KBM-7 (cell line): ENCODE results near the gene CACNA2D1.
"Not testable (repeated sequence)": the region's sequence is repeated elsewhere in the genome, so short reads cannot be mapped to it uniquely, and the experiment has no call there.

ENCODE experiments used
- DNase-seq: peaks from one replicate; pipeline ENCODE4 v3.0.0-alpha.2; 2015
- in situ Hi-C: fragments of 300-500 bp; cut with MboI; formaldehyde crosslinking; loops from 2 replicates; pipeline ENCODE4 v1.14.3; 2020; ENCODE audit warnings: low sequenced_read_pairs, low pct_unique_long_range_greater_than_20kb, mixed read lengths

CACNA2D1 gene

DNA sequence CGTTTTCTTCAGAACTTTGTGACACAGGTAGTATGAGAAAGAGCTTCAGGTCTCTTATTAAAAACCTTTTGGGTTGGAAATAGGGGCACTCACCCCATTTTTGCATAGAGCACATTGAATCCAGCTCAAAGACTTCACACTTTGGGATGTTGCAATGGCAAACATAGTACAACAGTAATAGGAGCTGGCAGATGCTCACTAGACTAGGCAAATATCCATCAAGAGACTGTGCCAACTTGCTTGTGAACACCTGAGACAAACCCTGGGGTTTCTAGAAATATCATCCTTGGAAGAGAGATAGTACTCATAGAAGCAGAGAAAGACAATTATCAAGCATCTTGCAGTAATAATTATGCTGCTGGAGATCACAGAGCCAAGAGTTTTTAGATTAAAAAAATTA lies 280.0 kb downstream of the CACNA2D1 start:
- no peak for DNase-seq
- in situ Hi-C loops: no loop called here

DNA sequence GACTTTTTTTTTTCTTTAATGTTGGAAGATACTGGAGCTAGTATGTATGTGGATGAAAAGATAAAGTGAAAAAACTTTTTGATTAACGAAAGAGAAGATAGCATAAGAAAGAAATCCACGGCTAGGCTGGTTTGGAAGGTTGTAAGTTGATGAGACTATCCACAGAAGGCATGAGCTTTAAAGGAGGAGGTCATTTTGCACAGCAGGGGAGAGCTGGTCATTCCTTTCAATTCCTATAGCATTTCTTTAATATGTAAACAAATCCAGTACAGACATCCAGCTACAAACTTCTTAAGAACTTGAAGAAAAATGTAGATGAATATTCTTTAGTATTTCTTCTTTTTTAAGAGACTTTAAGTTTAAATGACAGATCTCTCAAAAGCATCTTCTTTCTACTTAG lies 281.3 kb downstream of the CACNA2D1 start:
- in situ Hi-C loops: no loop called here
- DNase-seq: no peak

- no peak for DNase-seq
- in situ Hi-C loops: no loop called here
These were observed 285.2 kb downstream of the CACNA2D1 start for GRCh38 chr7:82158327-82158726.

DNA sequence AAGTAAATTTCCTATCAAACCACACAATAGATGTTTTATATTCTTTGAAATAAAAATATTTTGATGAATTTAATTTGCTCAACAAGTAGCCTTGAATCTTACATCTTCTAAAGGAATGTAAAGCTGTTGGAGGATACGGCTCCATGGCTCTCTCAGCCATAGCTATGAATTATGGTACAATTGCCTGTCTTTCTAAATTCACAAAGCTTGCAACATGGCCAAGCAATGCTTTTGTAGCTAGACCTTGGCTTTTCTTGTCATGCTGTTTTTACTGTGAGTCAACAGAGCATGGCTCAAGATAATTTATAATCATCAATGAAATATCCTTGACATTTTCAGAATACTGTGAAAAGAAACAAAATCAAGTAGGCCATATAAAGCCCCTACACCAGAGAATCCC lies 286.7 kb downstream of the CACNA2D1 start:
- DNase-seq: no peak
- in situ Hi-C loops: no loop called here

DNA sequence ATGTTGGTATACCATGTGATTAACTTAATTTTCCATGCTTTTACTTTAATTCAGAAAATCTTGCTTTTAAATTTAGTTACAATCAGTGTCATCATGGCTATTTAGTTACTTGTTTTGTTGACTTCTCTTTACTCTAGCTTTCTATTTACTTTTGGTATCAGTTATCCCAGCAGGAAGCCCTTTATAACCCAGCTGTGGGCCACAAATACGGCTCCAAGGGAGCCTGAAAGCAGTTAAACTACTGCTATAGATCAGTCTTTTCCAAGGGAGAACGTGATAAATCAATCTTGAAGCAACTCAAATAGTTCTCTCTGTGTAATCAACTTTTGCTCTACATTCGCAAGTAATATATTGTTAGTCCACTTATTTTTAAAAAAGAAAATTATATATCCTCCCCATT lies 287.4 kb downstream of the CACNA2D1 start:
- no peak for DNase-seq
- in situ Hi-C loops: no loop called here

DNA sequence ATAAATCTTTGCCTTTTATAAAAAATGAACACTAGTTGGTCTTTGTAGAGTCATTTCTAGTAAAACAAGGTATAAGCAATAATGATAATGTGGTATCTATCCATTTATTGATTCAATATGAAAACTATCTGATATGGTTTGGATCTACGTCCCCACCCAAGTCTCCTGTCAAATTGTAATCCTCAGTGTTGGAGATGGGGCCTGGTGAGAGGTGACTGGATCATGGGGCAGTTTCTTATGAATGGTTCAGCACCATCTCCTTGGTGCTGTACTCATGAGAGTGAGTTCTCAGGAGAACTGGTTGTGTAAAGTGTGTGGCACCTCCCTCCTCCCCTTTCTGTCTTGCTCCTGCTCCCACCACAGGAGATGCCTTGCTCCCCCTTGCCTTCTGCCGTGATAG lies 288.8 kb downstream of the CACNA2D1 start:
- in situ Hi-C loops: no loop called here
- DNase-seq: no peak

- in situ Hi-C loops: no loop called here
- no peak for DNase-seq
These were observed 289.8 kb downstream of the CACNA2D1 start for GRCh38 chr7:82153776-82154175.

DNA sequence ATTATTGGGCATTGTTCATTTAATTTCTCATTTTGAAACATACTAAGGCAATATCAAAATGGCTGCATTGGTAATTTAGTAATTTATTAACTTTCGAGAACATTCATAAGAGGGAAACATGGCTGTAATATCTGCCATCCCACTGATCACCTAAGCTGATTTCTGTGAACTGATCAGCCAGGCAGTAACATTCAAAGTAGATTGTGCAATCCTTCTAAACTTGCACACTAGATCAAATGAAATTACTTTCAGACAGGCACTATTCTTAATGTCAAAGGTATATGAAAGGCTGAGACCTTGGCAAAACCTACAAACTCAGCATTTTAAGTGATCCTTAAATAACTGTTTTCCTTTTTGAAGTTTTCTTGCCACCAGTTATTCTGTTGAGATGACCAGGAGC lies 290.7 kb downstream of the CACNA2D1 start:
- no peak for DNase-seq
- in situ Hi-C loops: no loop called here

DNA sequence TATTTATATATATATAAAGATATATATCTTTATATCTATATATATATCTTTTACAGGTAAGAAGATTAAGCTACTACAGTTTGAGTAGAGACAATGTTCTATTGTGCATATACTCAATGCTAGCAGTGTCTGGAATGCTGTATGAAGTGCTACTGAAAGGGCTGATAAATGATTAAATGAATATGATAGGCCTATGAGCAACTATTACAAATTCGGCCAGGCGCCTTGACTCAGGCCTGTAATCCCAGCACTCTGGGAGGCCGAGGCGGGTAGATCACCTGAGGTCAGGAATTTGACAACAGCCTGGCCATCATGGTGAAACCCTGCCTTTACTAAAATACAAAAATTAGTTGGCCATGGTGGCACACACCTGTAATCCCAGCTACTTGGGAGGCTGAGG lies 297.1 kb downstream of the CACNA2D1 start:
- no peak for DNase-seq
- in situ Hi-C loops: no loop called here

GRCh38 chr7:82142263-82142864 lies 301.2 kb downstream of the CACNA2D1 start:
- no peak for DNase-seq
- in situ Hi-C loops: no loop called here

GRCh38 chr7:82141427-82141826 lies 302.1 kb downstream of the CACNA2D1 start:
- in situ Hi-C loops: no loop called here

DNA sequence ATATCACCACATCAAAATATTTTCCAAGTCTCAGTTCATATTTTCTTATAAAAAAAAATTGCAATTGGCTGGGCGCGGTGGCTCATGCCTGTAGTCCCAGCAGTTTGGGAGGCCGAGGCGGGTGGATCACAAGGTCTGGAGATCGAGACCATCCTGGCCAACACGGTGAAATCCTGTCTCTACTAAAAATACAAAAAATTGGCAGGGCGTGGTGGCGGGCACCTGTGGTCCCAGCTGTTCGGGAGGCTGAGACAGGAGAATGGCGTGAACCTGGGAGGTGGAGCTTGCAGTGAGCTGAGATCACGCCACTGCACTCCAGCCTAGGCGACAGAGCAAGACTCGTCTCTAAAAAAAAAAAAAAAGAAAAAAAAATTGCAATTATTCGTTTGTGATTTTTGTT lies 303.0 kb downstream of the CACNA2D1 start:
- in situ Hi-C loops, DNase-seq: not testable (repeated sequence)

More at GRCh38 chr7:82141427-82141826, 302.1 kb downstream of the CACNA2D1 start:
- DNase-seq: no peak

GRCh38 chr7:82131215-82131614 lies 312.4 kb downstream of the CACNA2D1 start:
- DNase-seq: no peak

GRCh38 chr7:82129091-82129490 lies 314.5 kb downstream of the CACNA2D1 start:
- DNase-seq: no peak
- in situ Hi-C loops: no loop called here

More at GRCh38 chr7:82131215-82131614, 312.4 kb downstream of the CACNA2D1 start:
- in situ Hi-C loops: no loop called here

DNA sequence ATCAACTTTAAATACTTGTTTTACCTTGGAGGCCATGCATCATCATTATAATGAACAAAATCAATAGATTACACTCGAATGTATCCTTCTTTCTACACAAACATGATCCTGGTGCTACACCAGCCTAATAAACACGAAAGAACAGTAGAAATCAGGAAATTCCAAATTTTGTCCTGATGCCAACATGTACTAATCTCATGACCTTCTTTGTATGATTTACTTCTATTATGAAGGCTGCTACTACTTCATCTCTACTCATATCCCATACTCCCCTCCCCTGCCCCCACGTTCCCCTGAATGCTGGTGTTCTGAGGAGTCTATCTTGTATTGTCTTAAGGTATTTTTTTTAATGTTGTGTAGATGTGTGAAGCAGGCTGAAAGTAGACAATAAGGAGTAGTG lies 315.0 kb downstream of the CACNA2D1 start:
- in situ Hi-C loops: no loop called here
- no peak for DNase-seq

GRCh38 chr7:82126576-82126975 lies 317.0 kb downstream of the CACNA2D1 start:
- DNase-seq: no peak
- in situ Hi-C loops: no loop called here

DNA sequence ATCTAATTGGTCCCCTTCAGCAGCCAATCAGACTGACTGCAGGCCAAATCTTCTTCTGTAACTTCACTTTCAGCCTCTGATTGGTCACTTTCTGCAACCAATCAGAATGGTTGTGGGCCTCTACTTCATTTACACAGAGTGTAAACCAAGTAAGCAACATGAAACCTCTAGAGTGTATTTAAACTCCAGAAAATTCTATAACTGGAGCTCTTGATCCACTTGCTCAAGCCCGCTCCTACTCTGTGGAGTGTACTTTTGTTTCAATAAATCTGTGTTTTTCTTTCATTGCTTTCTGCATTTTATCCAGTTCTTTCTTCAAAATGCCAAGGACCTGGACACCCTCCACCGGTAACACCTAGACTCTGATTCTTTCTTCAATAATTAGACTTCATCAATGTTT lies 319.1 kb downstream of the CACNA2D1 start:
- in situ Hi-C loops: no loop called here
- DNase-seq: no peak

- DNase-seq: no peak
- in situ Hi-C loops: no loop called here
These were observed 321.3 kb downstream of the CACNA2D1 start for GRCh38 chr7:82122275-82122674.

- in situ Hi-C loops: no loop called here
- DNase-seq: no peak
These were observed 329.3 kb downstream of the CACNA2D1 start for GRCh38 chr7:82114237-82114636.

DNA sequence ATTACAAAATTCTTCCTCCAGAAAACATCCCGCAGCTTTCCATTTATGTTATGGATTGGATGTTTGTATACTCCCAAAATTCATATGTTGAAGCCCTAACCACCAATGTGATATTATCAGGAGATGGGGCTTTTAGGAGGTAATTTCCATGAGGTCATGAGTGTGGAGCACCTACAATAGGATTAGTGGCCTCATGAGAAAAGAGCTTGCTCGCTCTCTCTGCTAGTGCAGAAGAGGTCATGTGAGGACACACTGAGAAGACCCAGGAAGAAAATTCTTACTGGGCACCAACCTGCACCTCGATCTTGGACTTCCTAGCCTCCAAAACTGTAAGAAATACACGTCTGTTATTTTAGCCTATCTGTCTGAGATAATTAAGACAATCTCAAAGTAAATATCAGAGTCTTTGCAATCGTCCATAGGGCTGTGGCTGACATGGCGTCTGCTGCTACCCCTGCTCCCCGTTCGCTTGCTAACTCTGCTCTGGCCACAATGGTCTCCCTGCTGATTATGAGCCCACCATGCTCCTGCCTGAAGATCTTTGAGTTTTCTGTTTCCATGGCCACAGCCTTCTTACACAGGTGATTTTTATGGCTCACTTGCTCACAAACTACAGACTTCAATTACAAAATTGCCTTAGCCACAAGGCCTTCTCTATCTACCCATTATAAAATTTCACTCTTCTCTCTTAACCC lies 333.3 kb downstream of the CACNA2D1 start:
- DNase-seq: no peak
- in situ Hi-C loops: no loop called here

GRCh38 chr7:82109288-82109687 lies 334.3 kb downstream of the CACNA2D1 start:
- no peak for DNase-seq

More at GRCh38 chr7:82109288-82109687, 334.3 kb downstream of the CACNA2D1 start:
- in situ Hi-C loops: no loop called here
